HG03039 (cell line): ENCODE results near the gene NUAK1.

ENCODE experiments used
- ATAC-seq: cut with Tn5 transposase; IDR thresholded peaks from one replicate; pipeline ENCODE4 v1.9.1; 2021; ENCODE audit warnings: mild to moderate bottlenecking, moderate library complexity; ENCODE audit not compliant: unreplicated experiment

NUAK1 gene

GRCh38 chr12:106015646-106016045, 123.1 kb downstream of the NUAK1 start:
- ATAC-seq: no peak

DNA sequence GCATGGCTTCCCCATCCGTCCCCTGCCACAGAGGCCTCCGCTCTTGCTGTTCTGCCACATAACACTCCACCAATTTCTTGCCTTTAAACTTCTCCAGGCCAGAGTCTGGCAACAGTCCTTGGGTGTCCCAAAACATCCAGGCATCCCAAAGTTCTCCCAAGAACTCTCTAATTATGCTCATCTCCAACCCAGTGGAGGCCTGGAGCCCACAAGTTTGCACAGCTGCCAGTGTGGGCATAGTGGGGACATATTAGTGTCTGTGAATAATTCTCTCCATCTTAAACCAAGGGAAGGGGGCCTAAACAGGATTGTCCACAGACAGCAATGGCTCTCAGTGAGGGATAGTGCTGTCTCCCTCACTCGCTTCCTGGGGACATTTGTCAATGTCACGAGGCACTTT, 124.8 kb downstream of the NUAK1 start:
- no peak for ATAC-seq
